SK-N-SH treated with all-trans-retinoic acid at 6 μM for 48 hours (cell line): ENCODE measurements around the gene ARFIP1.

ENCODE experiments used
- ATAC-seq: fragments of 200-7000 bp; cut with Tn5 transposase; 3 replicates; pipeline ENCODE4 v1.9.1; 2020; ENCODE audit warnings: mild to moderate bottlenecking, moderate library complexity
- BACH2 ChIP-seq: fragments of 250-450 bp; sonication (Bioruptor Pico); IDR thresholded peaks from 2 replicates; pipeline ENCODE4 v1.9.0; 2021; ENCODE audit warnings: mild to moderate bottlenecking, borderline replicate concordance
- CREB5 ChIP-seq: fragments of 250-450 bp; sonication (Bioruptor Pico); IDR thresholded peaks from 2 replicates; pipeline ENCODE4 v1.5.1; 2020; ENCODE audit warnings: low read depth, mild to moderate bottlenecking, moderate library complexity
- ESRRG ChIP-seq: fragments of 250-450 bp; sonication (Bioruptor Pico); IDR thresholded peaks from 2 replicates; pipeline ENCODE4 v1.6.1; 2021; ENCODE audit warnings: mild to moderate bottlenecking
- GLIS3 ChIP-seq: fragments of 250-450 bp; sonication (Bioruptor Pico); IDR thresholded peaks from 2 replicates; pipeline ENCODE4 v1.5.0; 2020; ENCODE audit warnings: mild to moderate bottlenecking, moderate library complexity
- OSR1 ChIP-seq: fragments of 250-450 bp; sonication (Bioruptor Pico); IDR thresholded peaks from 2 replicates; pipeline ENCODE4 v1.8.0; 2022; ENCODE audit warnings: moderate library complexity, mild to moderate bottlenecking, inconsistent platforms
- POU6F1 ChIP-seq: fragments of 250-450 bp; sonication (Bioruptor Pico); IDR thresholded peaks from 2 replicates; pipeline ENCODE4 v1.8.0; 2021; ENCODE audit warnings: low read depth, mild to moderate bottlenecking, moderate library complexity, borderline replicate concordance
- PPARA ChIP-seq: fragments of 250-450 bp; sonication (Bioruptor Pico); IDR thresholded peaks from 2 replicates; pipeline ENCODE4 v1.5.0; 2020; ENCODE audit warnings: mild to moderate bottlenecking, borderline replicate concordance
- RARB ChIP-seq: fragments of 250-450 bp; sonication (Bioruptor Pico); IDR thresholded peaks from 2 replicates; pipeline ENCODE4 v1.8.0; 2021; ENCODE audit warnings: mild to moderate bottlenecking, moderate library complexity
- SNAI2 ChIP-seq: fragments of 250-450 bp; sonication (Bioruptor Pico); IDR thresholded peaks from 2 replicates; pipeline ENCODE4 v1.5.0; 2020; ENCODE audit warnings: mild to moderate bottlenecking, moderate library complexity
- TCF4 ChIP-seq: fragments of 250-450 bp; sonication (Bioruptor Pico); IDR thresholded peaks from 2 replicates; pipeline ENCODE4 v1.8.0; 2021; ENCODE audit warnings: mild to moderate bottlenecking, moderate library complexity, borderline replicate concordance
- TOX ChIP-seq: fragments of 250-450 bp; sonication (Bioruptor Pico); IDR thresholded peaks from 2 replicates; pipeline ENCODE4 v1.8.0; 2021; ENCODE audit warnings: mild to moderate bottlenecking, moderate library complexity, borderline replicate concordance
- ZC3H10 ChIP-seq: fragments of 250-450 bp; sonication (Bioruptor Pico); IDR thresholded peaks from 2 replicates; pipeline ENCODE4 v1.5.1; 2021; ENCODE audit warnings: mild to moderate bottlenecking, moderate library complexity
- ZFP3 ChIP-seq: fragments of 250-450 bp; sonication (Bioruptor Pico); IDR thresholded peaks from 2 replicates; pipeline ENCODE4 v1.5.0; 2020; ENCODE audit warnings: mild to moderate bottlenecking, moderate library complexity
- ZFP30 ChIP-seq: fragments of 450-650 bp; formaldehyde crosslinking; IDR thresholded peaks from 2 replicates; pipeline ENCODE4 v1.5.0; 2022; ENCODE audit warnings: mild to moderate bottlenecking, moderate library complexity
- ZNF565 ChIP-seq: fragments of 450-650 bp; formaldehyde crosslinking; conservative IDR thresholded peaks from 2 replicates; pipeline ENCODE4 v1.5.0; 2020; ENCODE audit warnings: low read depth, mild to moderate bottlenecking, moderate library complexity
- ZNF70 ChIP-seq: fragments of 450-650 bp; formaldehyde crosslinking; IDR thresholded peaks from 2 replicates; pipeline ENCODE4 v1.5.0; 2020; ENCODE audit warnings: mild to moderate bottlenecking, moderate library complexity
- TF ChIP-seq, protein P1 (sequence below): fragments of 250-450 bp; sonication (Bioruptor Pico); IDR thresholded peaks from 2 replicates; pipeline ENCODE4 v1.5.1; 2021; ENCODE audit warnings: mild to moderate bottlenecking, moderate library complexity
- TF ChIP-seq, protein P2 (sequence below): fragments of 250-450 bp; sonication (Bioruptor Pico); IDR thresholded peaks from 2 replicates; pipeline ENCODE4 v1.5.0; 2020; ENCODE audit warnings: mild to moderate bottlenecking, moderate library complexity
- TF ChIP-seq, protein P3 (sequence below): fragments of 250-450 bp; sonication (Bioruptor Pico); IDR thresholded peaks from 2 replicates; pipeline ENCODE4 v1.8.0; 2020; ENCODE audit warnings: mild to moderate bottlenecking, moderate library complexity, borderline replicate concordance

ARFIP1 gene

DNA sequence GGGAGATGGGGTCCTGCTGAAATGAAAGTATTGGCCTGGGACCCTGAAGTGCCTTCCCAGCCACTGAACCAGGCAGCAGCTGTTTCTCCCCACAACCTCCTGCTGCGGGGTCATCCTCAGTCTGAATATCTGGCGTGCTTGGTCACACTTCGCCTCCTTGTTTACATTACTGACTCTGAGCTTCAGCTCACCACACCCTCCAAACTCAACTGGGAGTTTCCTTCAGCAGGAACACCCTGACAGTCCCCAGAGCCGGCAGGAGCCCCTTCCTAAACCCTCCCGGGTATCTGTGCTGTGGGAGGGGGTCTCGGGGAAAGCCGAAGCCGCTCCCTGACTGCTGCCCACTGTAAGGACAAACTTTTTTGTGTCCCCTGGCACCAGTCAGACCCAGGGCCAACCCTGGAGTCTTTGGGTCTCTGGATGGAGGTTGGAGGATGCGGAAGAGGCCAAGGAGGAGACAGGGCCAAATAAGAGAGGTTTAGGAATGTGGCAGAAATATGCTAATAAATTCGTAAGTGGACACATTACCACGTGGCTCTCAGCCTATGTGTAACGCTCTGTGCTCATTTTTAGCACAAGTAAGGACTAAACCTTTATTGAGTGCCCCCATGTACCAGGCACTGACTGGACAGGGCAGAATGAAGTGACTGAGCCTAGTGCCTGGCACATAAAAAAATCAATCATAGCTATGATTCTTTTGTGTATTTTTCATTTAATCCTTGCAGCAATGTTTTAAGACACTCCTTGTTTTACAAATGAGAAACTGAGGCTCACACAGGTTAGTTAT, 177.1 kb downstream of the ARFIP1 start:
- ATAC-seq = no peak
- TF ChIP-seq TOX (CRISPR knock-in tag) = no peak
- no peak for TF ChIP-seq TCF4 (CRISPR knock-in tag)
- no peak for TF ChIP-seq ZFP3 (CRISPR knock-in tag)
- no peak for TF ChIP-seq ZNF70
- no peak for TF ChIP-seq CREB5 (CRISPR knock-in tag)
- TF ChIP-seq RARB = no peak
- TF ChIP-seq ZC3H10 (CRISPR knock-in tag) = no peak
- TF ChIP-seq ESRRG (CRISPR knock-in tag) = no peak
- TF ChIP-seq, protein P1, sequence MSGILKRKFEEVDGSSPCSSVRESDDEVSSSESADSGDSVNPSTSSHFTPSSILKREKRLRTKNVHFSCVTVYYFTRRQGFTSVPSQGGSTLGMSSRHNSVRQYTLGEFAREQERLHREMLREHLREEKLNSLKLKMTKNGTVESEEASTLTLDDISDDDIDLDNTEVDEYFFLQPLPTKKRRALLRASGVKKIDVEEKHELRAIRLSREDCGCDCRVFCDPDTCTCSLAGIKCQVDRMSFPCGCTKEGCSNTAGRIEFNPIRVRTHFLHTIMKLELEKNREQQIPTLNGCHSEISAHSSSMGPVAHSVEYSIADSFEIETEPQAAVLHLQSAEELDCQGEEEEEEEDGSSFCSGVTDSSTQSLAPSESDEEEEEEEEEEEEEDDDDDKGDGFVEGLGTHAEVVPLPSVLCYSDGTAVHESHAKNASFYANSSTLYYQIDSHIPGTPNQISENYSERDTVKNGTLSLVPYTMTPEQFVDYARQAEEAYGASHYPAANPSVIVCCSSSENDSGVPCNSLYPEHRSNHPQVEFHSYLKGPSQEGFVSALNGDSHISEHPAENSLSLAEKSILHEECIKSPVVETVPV (CRISPR knock-in tag) = no peak
- TF ChIP-seq BACH2 (CRISPR knock-in tag) = no peak
- no peak for TF ChIP-seq ZFP30 (CRISPR knock-in tag)
- TF ChIP-seq, protein P2, sequence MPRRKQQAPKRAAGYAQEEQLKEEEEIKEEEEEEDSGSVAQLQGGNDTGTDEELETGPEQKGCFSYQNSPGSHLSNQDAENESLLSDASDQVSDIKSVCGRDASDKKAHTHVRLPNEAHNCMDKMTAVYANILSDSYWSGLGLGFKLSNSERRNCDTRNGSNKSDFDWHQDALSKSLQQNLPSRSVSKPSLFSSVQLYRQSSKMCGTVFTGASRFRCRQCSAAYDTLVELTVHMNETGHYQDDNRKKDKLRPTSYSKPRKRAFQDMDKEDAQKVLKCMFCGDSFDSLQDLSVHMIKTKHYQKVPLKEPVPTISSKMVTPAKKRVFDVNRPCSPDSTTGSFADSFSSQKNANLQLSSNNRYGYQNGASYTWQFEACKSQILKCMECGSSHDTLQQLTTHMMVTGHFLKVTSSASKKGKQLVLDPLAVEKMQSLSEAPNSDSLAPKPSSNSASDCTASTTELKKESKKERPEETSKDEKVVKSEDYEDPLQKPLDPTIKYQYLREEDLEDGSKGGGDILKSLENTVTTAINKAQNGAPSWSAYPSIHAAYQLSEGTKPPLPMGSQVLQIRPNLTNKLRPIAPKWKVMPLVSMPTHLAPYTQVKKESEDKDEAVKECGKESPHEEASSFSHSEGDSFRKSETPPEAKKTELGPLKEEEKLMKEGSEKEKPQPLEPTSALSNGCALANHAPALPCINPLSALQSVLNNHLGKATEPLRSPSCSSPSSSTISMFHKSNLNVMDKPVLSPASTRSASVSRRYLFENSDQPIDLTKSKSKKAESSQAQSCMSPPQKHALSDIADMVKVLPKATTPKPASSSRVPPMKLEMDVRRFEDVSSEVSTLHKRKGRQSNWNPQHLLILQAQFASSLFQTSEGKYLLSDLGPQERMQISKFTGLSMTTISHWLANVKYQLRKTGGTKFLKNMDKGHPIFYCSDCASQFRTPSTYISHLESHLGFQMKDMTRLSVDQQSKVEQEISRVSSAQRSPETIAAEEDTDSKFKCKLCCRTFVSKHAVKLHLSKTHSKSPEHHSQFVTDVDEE (CRISPR knock-in tag) = no peak
- TF ChIP-seq ZNF565 (CRISPR knock-in tag) = no peak
- TF ChIP-seq PPARA (CRISPR knock-in tag) = no peak
- no peak for TF ChIP-seq POU6F1
- TF ChIP-seq, protein P3, sequence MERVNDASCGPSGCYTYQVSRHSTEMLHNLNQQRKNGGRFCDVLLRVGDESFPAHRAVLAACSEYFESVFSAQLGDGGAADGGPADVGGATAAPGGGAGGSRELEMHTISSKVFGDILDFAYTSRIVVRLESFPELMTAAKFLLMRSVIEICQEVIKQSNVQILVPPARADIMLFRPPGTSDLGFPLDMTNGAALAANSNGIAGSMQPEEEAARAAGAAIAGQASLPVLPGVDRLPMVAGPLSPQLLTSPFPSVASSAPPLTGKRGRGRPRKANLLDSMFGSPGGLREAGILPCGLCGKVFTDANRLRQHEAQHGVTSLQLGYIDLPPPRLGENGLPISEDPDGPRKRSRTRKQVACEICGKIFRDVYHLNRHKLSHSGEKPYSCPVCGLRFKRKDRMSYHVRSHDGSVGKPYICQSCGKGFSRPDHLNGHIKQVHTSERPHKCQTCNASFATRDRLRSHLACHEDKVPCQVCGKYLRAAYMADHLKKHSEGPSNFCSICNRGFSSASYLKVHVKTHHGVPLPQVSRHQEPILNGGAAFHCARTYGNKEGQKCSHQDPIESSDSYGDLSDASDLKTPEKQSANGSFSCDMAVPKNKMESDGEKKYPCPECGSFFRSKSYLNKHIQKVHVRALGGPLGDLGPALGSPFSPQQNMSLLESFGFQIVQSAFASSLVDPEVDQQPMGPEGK (CRISPR knock-in tag) = no peak
- TF ChIP-seq OSR1 (CRISPR knock-in tag) = no peak
- no peak for TF ChIP-seq GLIS3 (CRISPR knock-in tag)
- TF ChIP-seq SNAI2 (CRISPR knock-in tag) = no peak

DNA sequence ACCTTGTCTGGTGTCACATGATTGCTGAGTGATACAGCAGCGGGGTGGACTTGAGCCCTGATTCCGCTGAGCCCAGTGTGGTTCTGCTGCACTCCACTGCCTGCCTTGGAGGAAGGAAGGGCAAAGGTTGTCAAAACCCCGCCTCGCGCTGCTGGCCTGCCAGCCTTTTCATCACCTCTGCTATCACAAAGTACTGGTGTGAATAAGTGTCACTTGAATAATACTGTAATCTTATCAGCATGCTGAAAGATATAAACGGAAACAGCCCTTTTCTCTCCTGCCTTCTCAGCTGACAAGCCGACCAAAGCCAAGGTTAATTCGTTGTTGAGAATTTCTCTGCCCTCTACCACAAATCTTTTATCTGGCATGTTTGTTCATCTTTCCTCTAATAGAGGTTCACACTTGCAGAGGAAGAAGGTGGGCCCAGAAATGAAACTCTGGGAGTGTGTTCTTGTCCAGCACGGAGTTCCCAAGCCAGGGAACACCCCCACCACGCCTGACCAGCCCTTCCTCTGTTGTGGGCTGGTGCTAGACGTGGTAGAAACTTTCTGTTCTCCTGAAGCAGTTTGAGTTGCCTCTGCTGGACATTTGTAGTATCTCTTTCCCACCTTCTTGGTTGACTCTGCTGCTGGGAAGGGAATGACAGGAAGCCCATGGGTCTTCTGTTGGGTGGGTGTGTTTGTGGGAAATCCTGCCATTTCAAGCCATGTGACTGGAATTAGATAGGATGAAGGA, 177.8 kb downstream of the ARFIP1 start:
- no peak for ATAC-seq
- TF ChIP-seq TCF4 (CRISPR knock-in tag) = no peak
- no peak for TF ChIP-seq POU6F1
- TF ChIP-seq CREB5 (CRISPR knock-in tag) = no peak
- TF ChIP-seq, protein P2 (CRISPR knock-in tag) = no peak
- no peak for TF ChIP-seq SNAI2 (CRISPR knock-in tag)
- no peak for TF ChIP-seq PPARA (CRISPR knock-in tag)
- no peak for TF ChIP-seq ZFP3 (CRISPR knock-in tag)
- TF ChIP-seq, protein P3 (CRISPR knock-in tag) = no peak
- TF ChIP-seq OSR1 (CRISPR knock-in tag) = no peak
